ENCODE results near the gene GNAI2. TPM values are rescaled to one million over a fixed set of nuclear protein-coding genes. Genes with fewer than 3 reads are reported as not detected.

GNAI2 gene
- polyA plus RNA-seq, 1 of the 3 experiments (the other 2 are of a cell fraction), result 649 TPM

- H3K27me3 ChIP-seq (ENCODE audit: insufficient read depth), result peaks cover 48% of the 10 kb centered on the region
- ChIA-PET POLR2A (interaction anchor here (0.6 kb wide), 1 partner anchor 8 kb away, joined by 3 read pairs; no protein-coding TSS in a partner anchor), CTCF (interaction anchor here (0.8 to 61.6 kb wide), 12 partner anchors 10 to 340 kb away, joined by 3 to 1375 read pairs (median 7); partner anchors contain the start of gene GNAT1)
- no peak overlapping the region for H3K4me2 ChIP-seq
- no peak overlapping the region for H3K27ac ChIP-seq (ENCODE audit: low read depth in 2 of 2, low read length in 1 of 2)
- WGBS (ENCODE audit: low lambda C conversion rate), result 73% methylated on average over 15 of the region's 16 CpGs
- no peak overlapping the region for H2AFZ ChIP-seq (ENCODE audit: low read depth)
- H3K4me1 ChIP-seq (ENCODE audit: control insufficient read depth in 1 of 2, insufficient read depth in 2 of 2, low read depth in 1 of 2, low read length in 1 of 2), result peaks cover 0 to 11% of the 10 kb centered on the region in 2 experiments; a peak in 1 of 4 replicates
- no peaks in the 10 kb centered on the region for H3K9me2 ChIP-seq
- no peaks in the 10 kb centered on the region for H3K36me3 ChIP-seq (replicated peaks in 1 of 2; ENCODE audit: control insufficient read depth in 1 of 2, insufficient read depth in 2 of 2, low read length in 1 of 2)
- no peaks in the 10 kb centered on the region for H3F3A ChIP-seq (replicated peaks; ENCODE audit: insufficient read depth)
- TF ChIP-seq EP300 (IDR thresholded peaks at IDR 0.05; ENCODE audit: borderline replicate concordance in 1 of 2, low read depth in 1 of 2, low read length in 1 of 2), result no peak
- TF ChIP-seq, protein P1, sequence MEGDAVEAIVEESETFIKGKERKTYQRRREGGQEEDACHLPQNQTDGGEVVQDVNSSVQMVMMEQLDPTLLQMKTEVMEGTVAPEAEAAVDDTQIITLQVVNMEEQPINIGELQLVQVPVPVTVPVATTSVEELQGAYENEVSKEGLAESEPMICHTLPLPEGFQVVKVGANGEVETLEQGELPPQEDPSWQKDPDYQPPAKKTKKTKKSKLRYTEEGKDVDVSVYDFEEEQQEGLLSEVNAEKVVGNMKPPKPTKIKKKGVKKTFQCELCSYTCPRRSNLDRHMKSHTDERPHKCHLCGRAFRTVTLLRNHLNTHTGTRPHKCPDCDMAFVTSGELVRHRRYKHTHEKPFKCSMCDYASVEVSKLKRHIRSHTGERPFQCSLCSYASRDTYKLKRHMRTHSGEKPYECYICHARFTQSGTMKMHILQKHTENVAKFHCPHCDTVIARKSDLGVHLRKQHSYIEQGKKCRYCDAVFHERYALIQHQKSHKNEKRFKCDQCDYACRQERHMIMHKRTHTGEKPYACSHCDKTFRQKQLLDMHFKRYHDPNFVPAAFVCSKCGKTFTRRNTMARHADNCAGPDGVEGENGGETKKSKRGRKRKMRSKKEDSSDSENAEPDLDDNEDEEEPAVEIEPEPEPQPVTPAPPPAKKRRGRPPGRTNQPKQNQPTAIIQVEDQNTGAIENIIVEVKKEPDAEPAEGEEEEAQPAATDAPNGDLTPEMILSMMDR (IDR thresholded peaks at IDR 0.05), result no peak
- no peak for TF ChIP-seq RFX5 (IDR thresholded peaks at IDR 0.05; ENCODE audit: low read length)
- TF ChIP-seq, protein P2, sequence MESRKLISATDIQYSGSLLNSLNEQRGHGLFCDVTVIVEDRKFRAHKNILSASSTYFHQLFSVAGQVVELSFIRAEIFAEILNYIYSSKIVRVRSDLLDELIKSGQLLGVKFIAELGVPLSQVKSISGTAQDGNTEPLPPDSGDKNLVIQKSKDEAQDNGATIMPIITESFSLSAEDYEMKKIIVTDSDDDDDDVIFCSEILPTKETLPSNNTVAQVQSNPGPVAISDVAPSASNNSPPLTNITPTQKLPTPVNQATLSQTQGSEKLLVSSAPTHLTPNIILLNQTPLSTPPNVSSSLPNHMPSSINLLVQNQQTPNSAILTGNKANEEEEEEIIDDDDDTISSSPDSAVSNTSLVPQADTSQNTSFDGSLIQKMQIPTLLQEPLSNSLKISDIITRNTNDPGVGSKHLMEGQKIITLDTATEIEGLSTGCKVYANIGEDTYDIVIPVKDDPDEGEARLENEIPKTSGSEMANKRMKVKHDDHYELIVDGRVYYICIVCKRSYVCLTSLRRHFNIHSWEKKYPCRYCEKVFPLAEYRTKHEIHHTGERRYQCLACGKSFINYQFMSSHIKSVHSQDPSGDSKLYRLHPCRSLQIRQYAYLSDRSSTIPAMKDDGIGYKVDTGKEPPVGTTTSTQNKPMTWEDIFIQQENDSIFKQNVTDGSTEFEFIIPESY (IDR thresholded peaks at IDR 0.05; ENCODE audit: borderline replicate concordance, low read depth), result no peak
- TF ChIP-seq, protein P3, sequence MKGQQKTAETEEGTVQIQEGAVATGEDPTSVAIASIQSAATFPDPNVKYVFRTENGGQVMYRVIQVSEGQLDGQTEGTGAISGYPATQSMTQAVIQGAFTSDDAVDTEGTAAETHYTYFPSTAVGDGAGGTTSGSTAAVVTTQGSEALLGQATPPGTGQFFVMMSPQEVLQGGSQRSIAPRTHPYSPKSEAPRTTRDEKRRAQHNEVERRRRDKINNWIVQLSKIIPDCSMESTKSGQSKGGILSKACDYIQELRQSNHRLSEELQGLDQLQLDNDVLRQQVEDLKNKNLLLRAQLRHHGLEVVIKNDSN (IDR thresholded peaks at IDR 0.05; ENCODE audit: borderline replicate concordance, low read depth), result no peak
- TF ChIP-seq, protein P4, sequence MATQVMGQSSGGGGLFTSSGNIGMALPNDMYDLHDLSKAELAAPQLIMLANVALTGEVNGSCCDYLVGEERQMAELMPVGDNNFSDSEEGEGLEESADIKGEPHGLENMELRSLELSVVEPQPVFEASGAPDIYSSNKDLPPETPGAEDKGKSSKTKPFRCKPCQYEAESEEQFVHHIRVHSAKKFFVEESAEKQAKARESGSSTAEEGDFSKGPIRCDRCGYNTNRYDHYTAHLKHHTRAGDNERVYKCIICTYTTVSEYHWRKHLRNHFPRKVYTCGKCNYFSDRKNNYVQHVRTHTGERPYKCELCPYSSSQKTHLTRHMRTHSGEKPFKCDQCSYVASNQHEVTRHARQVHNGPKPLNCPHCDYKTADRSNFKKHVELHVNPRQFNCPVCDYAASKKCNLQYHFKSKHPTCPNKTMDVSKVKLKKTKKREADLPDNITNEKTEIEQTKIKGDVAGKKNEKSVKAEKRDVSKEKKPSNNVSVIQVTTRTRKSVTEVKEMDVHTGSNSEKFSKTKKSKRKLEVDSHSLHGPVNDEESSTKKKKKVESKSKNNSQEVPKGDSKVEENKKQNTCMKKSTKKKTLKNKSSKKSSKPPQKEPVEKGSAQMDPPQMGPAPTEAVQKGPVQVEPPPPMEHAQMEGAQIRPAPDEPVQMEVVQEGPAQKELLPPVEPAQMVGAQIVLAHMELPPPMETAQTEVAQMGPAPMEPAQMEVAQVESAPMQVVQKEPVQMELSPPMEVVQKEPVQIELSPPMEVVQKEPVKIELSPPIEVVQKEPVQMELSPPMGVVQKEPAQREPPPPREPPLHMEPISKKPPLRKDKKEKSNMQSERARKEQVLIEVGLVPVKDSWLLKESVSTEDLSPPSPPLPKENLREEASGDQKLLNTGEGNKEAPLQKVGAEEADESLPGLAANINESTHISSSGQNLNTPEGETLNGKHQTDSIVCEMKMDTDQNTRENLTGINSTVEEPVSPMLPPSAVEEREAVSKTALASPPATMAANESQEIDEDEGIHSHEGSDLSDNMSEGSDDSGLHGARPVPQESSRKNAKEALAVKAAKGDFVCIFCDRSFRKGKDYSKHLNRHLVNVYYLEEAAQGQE (IDR thresholded peaks at IDR 0.05; ENCODE audit: low read depth, low read length), result no peak
- TF ChIP-seq PBX3 (IDR thresholded peaks at IDR 0.05), result no peak
- TF ChIP-seq YY1 (IDR thresholded peaks at IDR 0.05; ENCODE audit: low read depth), result no peak
- TF ChIP-seq NFIC (IDR thresholded peaks at IDR 0.05; ENCODE audit: borderline replicate concordance), result no peak
- no peak for TF ChIP-seq RCOR1 (IDR thresholded peaks at IDR 0.05; ENCODE audit: low read length)
- TF ChIP-seq, protein P5, sequence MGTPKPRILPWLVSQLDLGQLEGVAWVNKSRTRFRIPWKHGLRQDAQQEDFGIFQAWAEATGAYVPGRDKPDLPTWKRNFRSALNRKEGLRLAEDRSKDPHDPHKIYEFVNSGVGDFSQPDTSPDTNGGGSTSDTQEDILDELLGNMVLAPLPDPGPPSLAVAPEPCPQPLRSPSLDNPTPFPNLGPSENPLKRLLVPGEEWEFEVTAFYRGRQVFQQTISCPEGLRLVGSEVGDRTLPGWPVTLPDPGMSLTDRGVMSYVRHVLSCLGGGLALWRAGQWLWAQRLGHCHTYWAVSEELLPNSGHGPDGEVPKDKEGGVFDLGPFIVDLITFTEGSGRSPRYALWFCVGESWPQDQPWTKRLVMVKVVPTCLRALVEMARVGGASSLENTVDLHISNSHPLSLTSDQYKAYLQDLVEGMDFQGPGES (IDR thresholded peaks at IDR 0.05; ENCODE audit: low read depth, low read length), result no peak
- no peak for TF ChIP-seq MAX (IDR thresholded peaks at IDR 0.05; ENCODE audit: low read depth)
- TF ChIP-seq MXI1 (IDR thresholded peaks at IDR 0.05; ENCODE audit: low read depth, low read length), result no peak
- TF ChIP-seq USF2 (IDR thresholded peaks at IDR 0.05; ENCODE audit: borderline replicate concordance, low read depth, low read length), result no peak
- no peak for TF ChIP-seq GABPA (IDR thresholded peaks at IDR 0.05; ENCODE audit: low read depth)
- no peak for TF ChIP-seq TEAD4 (IDR thresholded peaks at IDR 0.05; ENCODE audit: borderline replicate concordance, insufficient read depth)
- no peak for TF ChIP-seq GATA2 (CRISPR knock-in tag; IDR thresholded peaks at IDR 0.05)
- TF ChIP-seq RXRA (IDR thresholded peaks at IDR 0.05; ENCODE audit: borderline replicate concordance, low read depth), result no peak
- no peak for TF ChIP-seq ELF1 (IDR thresholded peaks at IDR 0.05)
- no peak for TF ChIP-seq JUND (IDR thresholded peaks at IDR 0.05)
- H3K9ac ChIP-seq, result no peak overlapping the region
- H3K9me3 ChIP-seq, result no peaks in the 10 kb centered on the region
- H3K79me2 ChIP-seq (ENCODE audit: insufficient read depth), result no peaks in the 10 kb centered on the region
- DNase-seq, result no peak
- H4K20me1 ChIP-seq (ENCODE audit: insufficient read depth), result no peaks in the 10 kb centered on the region
- H3K4me3 ChIP-seq (ENCODE audit: low read depth in 2 of 2, low read length in 1 of 2), result no peak overlapping the region
Measured at GRCh38 chr3:50202353-50203112, 33.5 kb upstream of the GNAI2 start.
